CD4-positive, alpha-beta T cell treated with Interleukin-6 at 100 ng/mL for 8 hours (primary cell): ENCODE data around the gene EEFSEC.

ENCODE experiments used
- DNase-seq: peaks from one replicate; pipeline ENCODE4 v3.0.0-alpha.2; 2020; ENCODE audit warnings: mixed read lengths, low spot score

Gene EEFSEC

DNA sequence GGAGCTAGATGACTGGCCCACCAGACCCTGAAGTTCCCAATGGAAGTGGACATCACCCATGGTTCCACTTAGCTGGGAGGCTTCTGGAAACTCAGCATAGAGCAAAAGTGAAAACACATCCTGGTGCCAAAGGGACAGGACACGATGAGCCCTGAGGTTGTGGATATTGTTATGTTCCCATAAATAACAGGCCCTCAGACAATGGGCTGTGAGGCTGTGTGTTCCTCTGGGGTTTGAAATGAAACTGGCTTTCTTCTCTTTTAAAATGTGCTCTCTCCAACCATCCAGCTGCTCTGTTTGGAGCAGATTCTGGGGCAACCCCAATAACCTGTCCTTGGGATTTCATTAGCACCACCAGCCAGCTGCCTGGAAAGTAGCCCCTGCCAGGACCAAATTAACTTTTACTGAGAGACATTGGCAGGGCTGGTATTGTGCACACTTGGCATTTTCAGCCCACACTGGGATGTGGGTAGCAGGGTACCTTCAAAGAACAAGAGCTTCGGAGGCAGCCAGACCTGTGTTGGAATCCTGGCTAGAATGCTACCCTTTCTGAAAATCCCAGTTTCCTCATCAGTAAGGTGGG lies 215.9 kb downstream of the EEFSEC start:
- no peak for DNase-seq

DNA sequence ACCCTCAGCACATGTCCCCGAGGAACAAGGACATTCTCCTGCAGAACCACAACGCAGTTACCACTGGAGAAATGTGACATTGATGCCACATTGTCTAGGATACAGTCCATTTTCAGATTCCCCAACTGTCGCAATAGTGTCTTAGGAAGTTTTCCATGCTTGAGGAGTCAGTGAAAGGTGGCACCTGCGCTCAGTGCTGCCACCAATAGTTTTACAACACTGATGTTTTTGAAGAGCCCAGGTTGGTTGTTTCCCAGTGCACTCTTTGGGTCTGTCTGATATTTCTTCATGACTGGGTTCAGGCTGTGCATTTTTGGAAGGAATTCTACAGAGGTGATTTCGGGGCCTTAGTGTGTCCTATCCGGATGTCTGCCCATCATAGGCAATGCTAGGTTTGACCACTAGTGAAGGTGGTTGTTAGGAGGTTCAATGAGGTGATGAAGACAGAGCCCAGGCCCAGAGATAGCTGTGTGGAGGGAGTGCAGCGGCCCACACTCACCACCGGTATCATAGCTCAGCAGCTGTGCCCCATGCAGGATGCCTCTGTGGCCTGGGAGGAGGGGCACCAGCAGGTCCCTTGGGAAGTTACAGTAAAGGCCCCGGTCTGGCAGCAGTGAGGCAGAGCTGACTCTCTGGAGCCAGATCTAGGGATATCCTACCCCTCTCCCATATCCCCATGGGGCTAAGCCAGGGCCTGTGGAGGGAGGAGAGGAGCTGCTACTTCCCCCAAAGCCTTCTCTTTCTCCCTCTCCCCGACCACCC lies 216.8 kb downstream of the EEFSEC start:
- no peak for DNase-seq

GRCh38 chr3:128372281-128372680 lies 219.0 kb downstream of the EEFSEC start:
- DNase-seq, result no peak

DNA sequence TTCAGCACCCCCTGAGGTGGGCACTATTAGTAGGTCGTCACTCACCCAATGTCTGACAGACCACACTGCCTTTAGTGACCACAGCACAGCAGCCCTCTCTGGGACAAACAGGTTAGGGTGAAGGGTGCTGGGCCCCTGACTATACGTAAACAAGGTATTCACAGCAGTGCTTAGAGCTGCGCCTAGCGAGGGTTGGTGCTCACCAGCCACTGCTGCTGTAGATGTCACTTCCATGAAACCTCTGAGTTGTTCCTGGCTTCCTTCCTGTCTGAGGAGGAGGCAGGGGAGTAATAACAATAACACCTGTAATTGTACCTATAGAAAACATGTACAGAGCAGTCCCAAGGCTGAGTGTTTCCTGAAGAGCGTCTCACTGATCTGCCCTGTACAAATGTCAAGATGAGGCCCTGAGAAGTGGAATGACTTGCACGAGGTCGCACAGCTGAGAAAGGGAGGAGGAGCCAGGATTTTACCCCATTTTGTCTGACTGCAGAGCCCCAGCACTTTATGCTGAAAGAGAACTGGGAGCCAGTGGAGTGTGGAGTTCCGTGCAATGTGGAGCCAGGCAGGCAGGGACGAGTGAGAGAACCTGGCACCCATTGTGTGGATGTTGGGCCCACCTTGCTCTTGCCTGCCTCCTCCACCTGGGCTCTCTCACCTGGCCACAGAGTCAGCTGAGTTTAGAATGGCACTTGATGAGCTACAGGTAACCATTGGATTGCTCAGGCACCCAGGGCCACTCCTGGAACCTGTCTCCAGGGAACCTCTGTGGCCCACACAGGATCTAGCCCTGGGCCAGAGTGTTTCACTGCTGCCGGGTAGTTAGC lies 219.6 kb downstream of the EEFSEC start:
- no peak for DNase-seq

DNA sequence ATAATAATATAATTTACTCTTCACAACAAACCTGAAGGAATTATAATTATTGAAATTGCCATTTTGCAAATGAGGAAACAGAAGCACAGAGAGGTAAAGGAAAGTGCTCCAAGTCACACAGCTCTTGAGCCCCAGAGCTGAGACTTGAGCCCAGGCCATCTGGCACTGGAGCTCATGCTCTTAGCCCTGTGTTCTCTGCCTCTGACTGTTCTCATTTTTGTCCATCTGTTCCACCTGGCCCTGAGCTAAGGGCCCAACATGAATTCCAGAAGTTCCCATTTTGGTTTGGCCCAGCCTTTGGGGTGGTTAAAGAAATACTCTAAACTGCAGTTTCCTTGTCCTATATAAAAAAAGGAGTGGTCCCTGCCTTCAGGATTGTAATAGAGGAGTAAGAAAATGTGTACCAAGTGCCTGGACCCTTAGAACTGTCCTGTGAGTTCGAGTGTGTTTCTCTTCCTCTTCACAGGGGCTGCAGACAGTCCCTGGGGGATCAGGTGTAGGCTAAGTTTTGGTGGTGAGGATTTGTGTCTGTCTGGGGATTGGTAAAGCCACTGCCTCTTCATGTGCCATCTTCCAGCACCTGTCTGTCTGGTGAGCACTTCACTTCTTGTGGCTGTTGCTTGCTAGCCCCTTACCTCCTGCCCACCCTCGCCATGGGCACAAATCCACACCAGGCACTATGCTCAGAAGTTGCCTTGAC lies 221.6 kb downstream of the EEFSEC start:
- DNase-seq, result no peak

DNA sequence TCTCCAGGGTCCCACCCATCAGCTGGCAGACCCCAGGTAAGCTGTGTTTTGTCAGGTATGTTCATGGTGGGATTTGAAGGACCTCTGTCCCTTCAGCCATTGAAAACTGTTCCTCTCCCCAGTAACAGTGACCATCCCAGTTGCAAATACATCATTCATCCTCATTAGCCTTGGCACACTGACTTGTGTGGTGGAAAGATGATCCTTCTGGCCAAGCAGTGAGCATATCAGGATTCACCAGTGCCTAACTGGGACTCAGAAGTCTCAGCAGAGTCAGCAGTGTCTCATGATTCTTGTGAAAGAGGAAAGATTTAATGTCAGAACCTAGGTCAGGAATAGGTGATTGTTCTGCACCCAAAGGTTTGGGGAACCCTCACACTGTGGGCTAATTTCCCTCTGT lies 223.2 kb downstream of the EEFSEC start:
- DNase-seq, result no peak

DNA sequence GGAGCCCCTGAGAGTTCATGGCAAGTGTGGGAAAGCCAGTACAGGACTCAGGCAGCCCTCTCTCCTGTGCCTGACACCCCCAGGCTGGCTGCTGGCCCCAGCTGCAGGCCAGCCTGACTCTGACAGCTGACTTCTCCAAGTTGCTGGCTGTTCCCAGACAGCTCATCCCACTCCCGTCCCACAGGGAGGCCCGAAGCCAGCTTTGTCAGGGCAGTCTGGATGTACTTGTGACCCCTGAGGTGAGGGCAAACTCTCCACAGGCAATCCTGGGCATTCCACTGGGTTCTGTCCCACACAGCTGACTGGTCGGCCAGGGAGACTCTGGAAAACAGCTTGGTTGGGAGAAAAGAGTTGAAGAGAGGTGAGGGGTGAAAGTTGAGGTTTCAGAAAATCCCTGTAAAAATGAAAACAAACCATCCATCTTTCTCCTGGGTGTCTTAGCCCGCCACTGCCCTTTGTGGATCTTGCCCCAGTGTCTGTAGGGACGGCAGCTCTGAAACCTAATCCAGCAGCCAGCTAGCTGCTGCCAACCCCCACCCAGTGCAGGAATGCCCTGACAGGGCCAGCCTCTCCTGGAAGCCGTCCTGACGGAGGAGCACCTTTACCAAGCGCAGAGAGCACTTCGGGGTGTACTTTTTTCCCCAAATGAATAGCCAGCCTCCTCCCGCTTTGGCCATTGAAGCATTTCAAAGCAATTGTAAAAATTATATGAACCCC lies 225.5 kb downstream of the EEFSEC start:
- no peak for DNase-seq

DNA sequence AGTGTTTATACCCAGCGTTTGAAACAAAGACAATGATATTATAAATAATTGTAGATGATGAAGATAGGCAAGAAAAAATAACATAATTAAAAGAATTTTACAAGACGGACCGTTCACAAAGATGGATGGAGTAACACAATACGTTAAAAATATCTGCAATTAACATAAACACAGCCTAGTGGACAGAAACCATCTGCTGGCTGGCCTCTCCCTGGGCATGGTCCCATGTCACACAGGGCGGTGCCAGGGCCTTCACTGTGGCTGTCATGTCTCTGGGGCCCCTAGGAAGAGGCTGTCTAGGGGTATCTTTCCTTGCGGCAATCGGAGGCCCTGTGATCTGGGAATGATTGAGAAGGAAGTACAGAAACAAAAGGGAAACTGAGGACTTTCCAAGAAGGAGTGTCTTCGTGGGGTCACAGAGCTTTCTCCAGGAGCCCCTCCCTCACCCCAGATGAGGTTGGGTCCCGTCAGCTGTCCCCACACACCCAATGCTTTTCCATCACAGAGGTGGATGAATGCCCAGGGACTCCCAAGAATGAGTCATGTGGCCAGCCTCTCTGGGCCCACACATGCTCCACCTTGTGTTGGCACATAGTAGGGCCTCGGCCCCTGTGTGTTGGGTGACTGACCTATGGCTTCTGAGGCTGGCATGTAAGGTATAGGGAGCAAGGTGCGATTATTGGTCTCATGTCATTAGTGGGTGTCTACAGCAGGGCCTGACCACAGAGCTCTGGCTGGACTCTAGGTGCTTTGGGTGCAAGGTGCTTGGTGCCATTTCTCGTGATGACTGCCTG lies 226.3 kb downstream of the EEFSEC start:
- no peak for DNase-seq

DNA sequence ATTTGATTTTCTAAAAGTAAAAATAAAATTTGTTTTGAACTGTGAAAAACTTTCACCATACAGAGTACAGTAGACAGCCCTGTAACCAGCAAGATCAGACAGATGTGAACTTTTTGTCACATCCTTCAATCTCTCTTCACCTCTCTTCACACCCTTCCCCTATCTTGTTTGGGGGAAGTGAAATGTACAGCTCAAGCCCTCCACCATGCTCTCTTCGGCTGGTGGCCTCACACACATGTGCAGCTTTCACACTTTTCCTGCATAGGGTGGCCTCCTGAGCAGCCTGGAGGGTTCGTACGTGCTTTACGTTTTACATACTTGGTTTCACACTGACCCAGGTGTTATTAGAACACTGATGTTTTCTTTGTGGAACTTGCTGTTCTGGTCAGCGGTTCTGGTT lies 227.0 kb downstream of the EEFSEC start:
- no peak for DNase-seq

DNA sequence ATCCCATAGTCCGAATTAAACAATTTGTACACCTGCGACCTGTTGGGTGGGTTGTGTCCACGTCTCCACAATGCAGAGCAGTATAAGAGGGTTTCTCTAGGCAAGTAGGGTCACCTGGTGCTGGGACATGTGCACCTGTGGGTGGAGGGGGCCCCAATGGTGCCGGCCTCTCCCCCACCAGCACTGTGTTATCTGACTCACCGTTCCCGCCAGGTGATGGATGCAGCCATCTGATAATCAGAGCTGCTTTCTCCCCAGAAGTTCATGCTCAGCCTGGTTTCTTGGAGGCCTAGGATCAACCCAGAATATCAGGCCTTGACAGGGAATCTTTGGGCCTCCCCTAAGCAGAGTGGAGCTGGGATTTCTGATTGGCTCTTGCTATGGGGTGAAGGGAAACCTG lies 227.4 kb downstream of the EEFSEC start:
- no peak for DNase-seq

GRCh38 chr3:128381609-128382008 lies 228.3 kb downstream of the EEFSEC start:
- DNase-seq, result no peak

DNA sequence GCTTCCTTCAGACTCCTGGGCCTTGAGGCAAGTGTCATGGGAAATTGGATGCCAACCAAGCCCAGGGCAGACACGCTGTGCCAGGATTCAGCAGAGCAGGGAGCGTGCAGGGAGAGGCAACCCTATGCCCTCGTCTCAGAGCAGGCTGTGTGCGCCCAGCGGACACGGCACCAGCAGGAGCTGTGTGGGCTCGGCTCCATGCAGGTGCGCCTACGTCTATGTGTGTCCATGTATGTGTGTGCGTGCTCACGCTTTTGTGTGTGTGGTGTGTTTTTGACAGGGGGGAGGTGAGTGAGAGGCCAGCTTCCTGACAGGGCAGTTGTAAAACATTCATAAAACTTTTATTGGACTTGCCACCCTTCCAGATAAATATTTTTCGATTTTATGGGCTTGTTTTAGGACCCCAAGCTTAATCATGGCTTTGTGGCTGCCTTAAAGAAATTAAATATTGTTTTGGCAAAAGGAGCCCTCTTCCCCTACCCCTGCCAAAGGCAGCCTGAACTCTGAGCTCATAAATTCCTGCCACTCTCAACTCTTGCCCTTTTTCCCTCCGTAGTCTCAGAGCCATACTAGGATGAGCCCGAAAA lies 229.0 kb downstream of the EEFSEC start:
- DNase-seq, result no peak

- no peak for DNase-seq
Observed at GRCh38 chr3:128383316-128384235, 230.3 kb downstream of the EEFSEC start.

DNA sequence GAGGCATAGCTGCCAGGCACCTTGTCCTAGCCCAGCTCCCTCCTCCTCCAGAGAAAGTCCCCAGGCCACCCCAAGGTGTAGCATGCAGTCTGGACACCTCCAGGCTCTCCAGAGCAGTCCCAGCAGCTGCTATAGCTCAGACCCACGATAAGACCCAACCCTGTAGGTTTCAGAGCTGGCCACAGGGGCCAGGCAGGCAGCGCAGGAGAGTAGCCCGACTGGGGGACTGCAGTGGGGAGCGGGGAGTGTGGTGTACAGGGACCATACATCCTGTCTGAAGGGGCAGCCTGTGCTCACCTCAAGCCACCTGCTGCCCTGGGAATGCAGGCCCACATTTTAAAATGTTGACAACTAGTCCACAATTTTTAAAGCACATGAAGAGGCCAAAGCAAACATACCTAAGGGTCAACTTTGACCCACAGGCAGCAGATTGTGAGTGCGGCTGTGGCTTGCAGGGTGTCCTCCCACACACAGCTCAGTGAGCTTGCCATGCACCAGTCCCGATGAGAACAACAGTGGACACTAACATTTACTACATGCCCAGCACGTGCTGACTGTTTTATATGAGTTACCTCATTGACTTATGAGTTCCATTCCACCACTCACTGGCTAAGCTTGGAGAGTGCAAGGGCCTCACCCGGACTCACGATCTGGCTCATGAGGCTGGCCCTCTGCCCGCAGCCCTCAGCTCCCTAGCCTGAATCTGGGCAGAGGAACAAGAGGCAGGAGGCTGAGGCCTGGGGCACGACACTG lies 232.0 kb downstream of the EEFSEC start:
- DNase-seq, result no peak

DNA sequence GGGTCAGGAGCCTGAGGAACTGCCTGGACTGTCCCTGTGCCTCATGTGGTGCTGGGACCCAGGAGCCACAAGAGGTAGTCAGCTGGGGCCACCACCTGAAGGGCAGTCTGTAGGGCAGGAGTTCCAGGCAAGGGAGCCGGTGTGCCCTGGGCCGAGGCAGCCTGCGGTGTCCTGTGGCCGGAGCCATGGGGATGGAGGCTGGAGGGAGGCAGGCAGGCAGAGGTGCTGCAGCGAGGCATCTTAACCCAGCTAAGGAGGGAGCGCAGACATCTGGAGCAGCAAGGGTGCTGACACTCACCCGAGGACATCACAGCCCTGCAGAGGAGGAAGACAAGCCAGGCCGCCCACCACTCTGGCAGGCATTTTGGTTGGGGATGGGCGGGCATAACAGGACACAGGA lies 235.7 kb downstream of the EEFSEC start:
- DNase-seq, result no peak

GRCh38 chr3:128390867-128391266 lies 237.6 kb downstream of the EEFSEC start:
- DNase-seq, result no peak

DNA sequence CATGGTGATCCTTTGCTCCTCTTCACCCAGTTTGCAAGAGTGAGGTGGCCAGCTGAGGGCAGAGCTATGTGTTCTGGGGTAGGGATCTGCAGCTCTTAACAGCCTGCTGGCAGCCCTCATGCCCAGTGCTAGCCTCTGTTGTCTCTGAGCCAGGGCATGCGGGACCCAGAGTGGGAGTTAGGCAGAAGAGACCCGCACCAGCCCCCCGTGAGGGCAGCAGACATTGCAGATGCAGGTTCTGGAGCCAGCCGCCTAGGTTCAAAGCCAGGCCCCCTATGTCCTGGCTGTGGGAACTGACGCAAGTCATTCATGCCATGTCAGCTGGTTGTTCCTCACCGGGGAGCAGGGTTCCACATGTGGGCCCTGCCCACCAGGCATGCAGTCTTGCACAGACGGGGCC lies 238.7 kb downstream of the EEFSEC start:
- no peak for DNase-seq

DNA sequence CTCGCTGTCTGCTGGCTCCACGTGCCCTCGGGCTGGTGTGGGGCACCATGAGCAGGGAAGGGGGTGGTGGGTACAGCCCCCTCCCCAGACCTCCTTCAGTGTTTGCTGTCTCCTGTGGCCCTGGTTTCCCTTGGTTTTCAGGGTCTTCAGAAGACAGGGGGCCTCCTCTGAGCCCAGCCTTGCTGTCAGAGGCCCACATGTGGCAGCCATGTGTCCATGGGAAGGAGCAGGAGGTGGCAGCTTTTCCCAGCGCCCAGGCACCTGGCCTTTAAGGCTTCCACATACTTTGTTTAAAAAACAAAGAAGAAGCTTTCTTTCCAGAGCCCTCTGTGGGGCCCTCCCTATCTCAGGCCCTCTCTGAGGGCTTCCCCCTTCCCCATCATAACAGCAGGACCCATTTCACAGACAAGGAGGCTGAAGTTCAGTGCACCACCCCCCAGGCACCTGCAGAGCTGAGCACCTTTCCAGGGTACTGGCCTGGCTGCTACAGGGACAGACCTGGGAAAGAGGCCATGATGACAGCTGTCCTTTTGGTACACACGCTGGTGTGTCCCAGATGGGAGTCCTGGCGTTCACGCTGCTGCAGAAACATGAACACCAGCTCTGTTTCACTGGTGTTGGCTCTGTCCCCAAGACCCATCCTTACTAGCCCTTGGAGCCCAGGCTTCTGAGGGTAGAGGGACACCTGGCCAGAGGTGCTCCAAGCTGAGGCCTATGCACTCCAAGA lies 239.7 kb downstream of the EEFSEC start:
- DNase-seq, result no peak
